Measurements from ENCODE around the gene CCDC85A.

- no peak for TF ChIP-seq CTCF (IDR thresholded peaks at IDR 0.05 in 2 of 3, conservative IDR thresholded peaks at IDR 0.05 in 1 of 3; ENCODE audit: borderline replicate concordance in 1 of 3, insufficient read depth in 1 of 3, low read depth in 2 of 3, low read length in 2 of 3)
- TF ChIP-seq REST (IDR thresholded peaks at IDR 0.05; ENCODE audit: low read depth), result no peak
- no peak for TF ChIP-seq POLR2AphosphoS5 (IDR thresholded peaks at IDR 0.05; ENCODE audit: low read depth, low read length)
- TF ChIP-seq MAX (IDR thresholded peaks at IDR 0.05), result no peak
- TF ChIP-seq POLR2A (IDR thresholded peaks at IDR 0.05; ENCODE audit: borderline replicate concordance, extremely low read depth, insufficient read depth, insufficient read length), result no peak
- TF ChIP-seq FOSL1 (IDR thresholded peaks at IDR 0.05; ENCODE audit: low read depth), result no peak
Observed at GRCh38 chr2:56192664-56193305, 9.0 kb downstream of the CCDC85A start.

Data from HCT116 (cell line).